GM23338 (cell line): ENCODE data around the gene CX3CL1.
A peak's percentile ranks its signal among the peaks of the same experiment; 100 is the strongest.

Source experiments
- EZH2 ChIP-seq: fragments of 200-600 bp; sonication (generic); IDR thresholded peaks from one replicate; pipeline ENCODE4 v1.8.0; 2017; ENCODE audit warnings: antibody characterized with exemption, mild to moderate bottlenecking, low read depth; ENCODE audit not compliant: unreplicated experiment
- EZH2phosphoT487 ChIP-seq: fragments of 200-600 bp; sonication (generic); IDR thresholded peaks from one replicate; pipeline ENCODE4 v1.8.1; 2018; ENCODE audit warnings: antibody characterized with exemption; ENCODE audit not compliant: unreplicated experiment
- JUNB ChIP-seq: IDR thresholded peaks from one replicate; pipeline ENCODE4 v1.6.1; 2016; ENCODE audit warnings: antibody characterized with exemption; ENCODE audit not compliant: unreplicated experiment
- POLR2AphosphoS5 ChIP-seq: IDR thresholded peaks from 2 replicates; pipeline ENCODE4 v1.6.1; 2016; ENCODE audit warnings: antibody characterized with exemption, low read depth
- ZNF331 ChIP-seq: fragments of 250-450 bp; sonication (Bioruptor Pico); IDR thresholded peaks from 2 replicates; pipeline ENCODE4 v1.5.0; 2020; ENCODE audit warnings: low read depth, mild to moderate bottlenecking, moderate library complexity
- TF ChIP-seq, protein P1 (sequence below), 2 experiments: fragments of 200-600 bp in 1 of 2; sonication (generic) in 1 of 2; conservative IDR thresholded peaks; 2 replicates each; pipeline versions ENCODE4 v1.5.1 to v1.6.1; 2016 to 2017; ENCODE audit warnings: antibody characterized with exemption in 2 of 2, low read depth in 2 of 2, mild to moderate bottlenecking in 2 of 2, moderate library complexity in 1 of 2
- TF ChIP-seq, protein P2 (sequence below): IDR thresholded peaks from 2 replicates; pipeline ENCODE4 v1.6.1; 2016; ENCODE audit warnings: antibody characterized with exemption

DNA sequence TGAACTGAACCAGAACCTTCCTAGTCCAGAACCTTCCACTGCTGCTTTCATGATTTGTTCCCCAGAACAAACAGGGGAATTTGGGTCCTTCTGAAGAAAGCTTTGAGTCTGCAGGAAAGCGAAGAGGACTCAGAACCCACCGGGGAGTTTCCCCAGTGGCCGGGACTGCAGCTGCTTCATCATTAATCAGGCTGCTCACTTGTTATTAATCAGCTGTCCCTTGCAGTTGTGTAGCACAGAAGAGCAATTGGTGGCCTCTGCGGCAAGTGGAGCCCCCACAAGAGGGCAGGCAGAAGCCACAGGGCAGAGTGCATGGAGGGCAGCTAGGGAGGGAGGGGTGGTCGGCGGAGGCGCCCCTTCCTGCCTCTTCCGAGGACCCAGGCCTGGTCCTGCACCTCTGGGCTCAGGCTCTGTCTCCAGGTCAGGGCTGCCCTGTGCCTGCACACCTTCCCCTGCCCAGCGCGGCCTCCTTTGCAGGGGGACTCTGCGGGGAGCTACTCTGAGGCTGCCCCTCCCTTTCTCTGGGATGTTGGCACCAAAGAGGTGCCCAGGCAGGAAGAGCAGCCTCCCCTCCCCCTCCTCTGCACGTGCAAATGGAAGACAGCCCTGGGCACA, 39.2 kb downstream of the CX3CL1 start:
- TF ChIP-seq, protein P1, sequence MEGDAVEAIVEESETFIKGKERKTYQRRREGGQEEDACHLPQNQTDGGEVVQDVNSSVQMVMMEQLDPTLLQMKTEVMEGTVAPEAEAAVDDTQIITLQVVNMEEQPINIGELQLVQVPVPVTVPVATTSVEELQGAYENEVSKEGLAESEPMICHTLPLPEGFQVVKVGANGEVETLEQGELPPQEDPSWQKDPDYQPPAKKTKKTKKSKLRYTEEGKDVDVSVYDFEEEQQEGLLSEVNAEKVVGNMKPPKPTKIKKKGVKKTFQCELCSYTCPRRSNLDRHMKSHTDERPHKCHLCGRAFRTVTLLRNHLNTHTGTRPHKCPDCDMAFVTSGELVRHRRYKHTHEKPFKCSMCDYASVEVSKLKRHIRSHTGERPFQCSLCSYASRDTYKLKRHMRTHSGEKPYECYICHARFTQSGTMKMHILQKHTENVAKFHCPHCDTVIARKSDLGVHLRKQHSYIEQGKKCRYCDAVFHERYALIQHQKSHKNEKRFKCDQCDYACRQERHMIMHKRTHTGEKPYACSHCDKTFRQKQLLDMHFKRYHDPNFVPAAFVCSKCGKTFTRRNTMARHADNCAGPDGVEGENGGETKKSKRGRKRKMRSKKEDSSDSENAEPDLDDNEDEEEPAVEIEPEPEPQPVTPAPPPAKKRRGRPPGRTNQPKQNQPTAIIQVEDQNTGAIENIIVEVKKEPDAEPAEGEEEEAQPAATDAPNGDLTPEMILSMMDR (conservative IDR thresholded peaks at IDR 0.05; ENCODE audit: low read depth in 2 of 2), result peak in 1 of 2 experiments; percentile 18; a peak in 1 of 4 replicates
- no peak for TF ChIP-seq EZH2phosphoT487
- TF ChIP-seq EZH2, result no peak
- TF ChIP-seq JUNB, result no peak
- TF ChIP-seq ZNF331 (CRISPR knock-in tag), result no peak
- TF ChIP-seq, protein P2, sequence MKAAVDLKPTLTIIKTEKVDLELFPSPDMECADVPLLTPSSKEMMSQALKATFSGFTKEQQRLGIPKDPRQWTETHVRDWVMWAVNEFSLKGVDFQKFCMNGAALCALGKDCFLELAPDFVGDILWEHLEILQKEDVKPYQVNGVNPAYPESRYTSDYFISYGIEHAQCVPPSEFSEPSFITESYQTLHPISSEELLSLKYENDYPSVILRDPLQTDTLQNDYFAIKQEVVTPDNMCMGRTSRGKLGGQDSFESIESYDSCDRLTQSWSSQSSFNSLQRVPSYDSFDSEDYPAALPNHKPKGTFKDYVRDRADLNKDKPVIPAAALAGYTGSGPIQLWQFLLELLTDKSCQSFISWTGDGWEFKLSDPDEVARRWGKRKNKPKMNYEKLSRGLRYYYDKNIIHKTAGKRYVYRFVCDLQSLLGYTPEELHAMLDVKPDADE, result no peak
- no peak for TF ChIP-seq POLR2AphosphoS5
